Mesenchymal stem cell (in vitro differentiated cells and primary cell): ENCODE results near the gene SPP2.
A peak's percentile ranks its signal among the peaks of the same experiment; 100 is the strongest.

Source experiments
- DNase-seq: peaks from one replicate; pipeline ENCODE4 v3.0.0-alpha.2; 2013
- H2AFZ ChIP-seq: one replicate; pipeline ENCODE4 v1.6.1; 2013; ENCODE audit warnings: low read depth, mild to moderate bottlenecking, control low read depth, inconsistent platforms, low read length, moderate library complexity
- H2AK5ac ChIP-seq: 2 replicates; pipeline ENCODE4 v1.6.1; 2013; ENCODE audit warnings: low read length, moderate library complexity, mild to moderate bottlenecking, inconsistent platforms; ENCODE audit not compliant: severe bottlenecking
- H2BK120ac ChIP-seq: one replicate; pipeline ENCODE4 v1.6.1; 2013; ENCODE audit warnings: low read depth, mild to moderate bottlenecking, inconsistent platforms, low read length, moderate library complexity
- H2BK12ac ChIP-seq, 2 experiments: one replicate each; pipeline ENCODE4 v1.6.1; 2013; ENCODE audit warnings: inconsistent platforms in 2 of 2, low read length in 2 of 2, mild to moderate bottlenecking in 2 of 2, moderate library complexity in 2 of 2, control low read depth in 1 of 2
- H2BK15ac ChIP-seq: one replicate; pipeline ENCODE4 v1.6.1; 2013; ENCODE audit warnings: mild to moderate bottlenecking, low read depth, inconsistent platforms; ENCODE audit not compliant: poor library complexity, severe bottlenecking
- H2BK5ac ChIP-seq: 2 replicates; pipeline ENCODE4 v1.6.1; 2013; ENCODE audit warnings: low read depth, mild to moderate bottlenecking, low read length, control low read depth, inconsistent platforms; ENCODE audit not compliant: poor library complexity, severe bottlenecking
- H3K14ac ChIP-seq, 2 experiments: one replicate each; pipeline ENCODE4 v1.6.1; 2013; ENCODE audit warnings: inconsistent platforms in 2 of 2, low read length in 2 of 2, control low read depth in 1 of 2, mild to moderate bottlenecking in 1 of 2, moderate library complexity in 1 of 2
- H3K18ac ChIP-seq, 2 experiments: one replicate each; pipeline ENCODE4 v1.6.1; 2013; ENCODE audit warnings: inconsistent platforms in 2 of 2, low read length in 2 of 2, control low read depth in 1 of 2, low read depth in 1 of 2, mild to moderate bottlenecking in 1 of 2
- H3K23ac ChIP-seq, 2 experiments: one replicate each; pipeline ENCODE4 v1.6.1; 2013; ENCODE audit warnings: inconsistent platforms in 2 of 2, low read length in 2 of 2, mild to moderate bottlenecking in 2 of 2, moderate library complexity in 2 of 2, control low read depth in 1 of 2
- H3K27ac ChIP-seq: 2 replicates; pipeline ENCODE4 v1.5.1; 2013; ENCODE audit warnings: mild to moderate bottlenecking, moderate library complexity, low read length, control low read depth, inconsistent platforms; ENCODE audit not compliant: poor library complexity, severe bottlenecking
- H3K27me3 ChIP-seq, 2 experiments: 2 replicates each; pipeline versions ENCODE4 v1.6.1 to v1.7.0; 2013; ENCODE audit warnings: low read length in 2 of 2, mild to moderate bottlenecking in 2 of 2, moderate library complexity in 2 of 2, control low read depth in 1 of 2, inconsistent platforms in 1 of 2; ENCODE audit not compliant: control insufficient read depth in 1 of 2, insufficient read depth in 1 of 2
- H3K36me3 ChIP-seq, 2 experiments: 2 replicates each; pipeline versions ENCODE4 v1.6.1 to v1.7.0; 2013; ENCODE audit warnings: low read length in 2 of 2, control low read depth in 1 of 2, inconsistent platforms in 1 of 2, low read depth in 1 of 2, mild to moderate bottlenecking in 1 of 2; ENCODE audit not compliant: insufficient read depth in 2 of 2, control insufficient read depth in 1 of 2
- H3K4ac ChIP-seq, 2 experiments: one replicate each; pipeline ENCODE4 v1.6.1; 2013; ENCODE audit warnings: inconsistent platforms in 2 of 2, low read length in 2 of 2, mild to moderate bottlenecking in 2 of 2, moderate library complexity in 2 of 2, control low read depth in 1 of 2, low read depth in 1 of 2
- H3K4me1 ChIP-seq: 2 replicates; pipeline ENCODE4 v1.6.1; 2013; ENCODE audit warnings: low read depth, low read length, control low read depth; ENCODE audit not compliant: control insufficient read depth, insufficient read depth
- H3K4me2 ChIP-seq: 2 replicates; pipeline ENCODE4 v1.6.1; 2013; ENCODE audit warnings: low read length, mild to moderate bottlenecking, inconsistent platforms; ENCODE audit not compliant: poor library complexity, severe bottlenecking
- H3K4me3 ChIP-seq, 2 experiments: 2 replicates each; pipeline versions ENCODE4 v1.5.1 to v1.7.0; 2013; ENCODE audit warnings: low read length in 2 of 2, mild to moderate bottlenecking in 2 of 2, control low read depth in 1 of 2, low read depth in 1 of 2; ENCODE audit not compliant: insufficient read depth in 1 of 2
- H3K79me1 ChIP-seq: replicated peaks from 2 replicates; pipeline ENCODE4 v1.6.1; 2013; ENCODE audit warnings: mild to moderate bottlenecking, control low read depth, low read length, inconsistent platforms; ENCODE audit not compliant: poor library complexity, severe bottlenecking
- H3K9ac ChIP-seq: 2 replicates; pipeline ENCODE4 v1.7.0; 2013; ENCODE audit warnings: mild to moderate bottlenecking, low read length, moderate library complexity
- H3K9me3 ChIP-seq: 2 replicates; pipeline ENCODE4 v1.7.0; 2013; ENCODE audit warnings: mild to moderate bottlenecking, low read length; ENCODE audit not compliant: control insufficient read depth
- H4K8ac ChIP-seq: one replicate; pipeline ENCODE4 v1.6.1; 2013; ENCODE audit warnings: inconsistent platforms, mild to moderate bottlenecking, low read length, moderate library complexity
- H4K91ac ChIP-seq: one replicate; pipeline ENCODE4 v1.6.1; 2013; ENCODE audit warnings: mild to moderate bottlenecking, low read length, inconsistent platforms
- WGBS: methylation state at CpG from one replicate; pipeline ENCODE4 v1.1.7; 2013; ENCODE audit warnings: mixed read lengths; 5-methylcytosine and 5-hydroxymethylcytosine counted together

SPP2 gene

DNA sequence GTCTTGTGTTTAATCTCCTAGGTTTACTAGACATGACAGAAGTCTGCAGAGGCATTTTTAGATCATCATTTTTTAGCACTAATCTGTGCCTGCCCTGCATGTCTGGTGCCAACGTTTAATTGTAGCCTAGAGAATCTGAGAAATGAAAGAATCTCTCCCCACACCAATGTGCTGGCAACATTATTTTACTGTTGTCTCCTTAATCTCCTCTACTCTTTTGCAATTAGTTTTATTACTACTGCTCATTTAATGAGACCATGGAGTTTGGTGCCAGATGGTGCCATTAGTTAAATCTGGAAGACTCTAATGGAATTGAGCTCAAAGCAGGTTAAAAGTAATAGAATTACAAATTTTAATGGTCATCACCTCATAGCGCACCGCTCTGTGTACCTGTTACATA is 4.0 kb upstream of the SPP2 start:
- no peak overlapping the region for H3K27ac ChIP-seq
- H3K4me1 ChIP-seq, result no peaks in the 10 kb centered on the region
- DNase-seq, result no peak
- H3K79me1 ChIP-seq, result no peaks in the 10 kb centered on the region
- H3K4ac ChIP-seq, result no peak overlapping the region
- no peak overlapping the region for H3K9ac ChIP-seq
- H3K4me2 ChIP-seq, result no peak overlapping the region
- no peak overlapping the region for H2AFZ ChIP-seq
- no peaks in the 10 kb centered on the region for H3K36me3 ChIP-seq
- no peak overlapping the region for H2BK5ac ChIP-seq
- no peaks in the 10 kb centered on the region for H3K9me3 ChIP-seq
- H2AK5ac ChIP-seq, result no peak overlapping the region
- no peak overlapping the region for H3K23ac ChIP-seq
- no peak overlapping the region for H3K4me3 ChIP-seq
- no peak overlapping the region for H2BK120ac ChIP-seq
- no peak overlapping the region for H4K91ac ChIP-seq
- H3K18ac ChIP-seq, result no peak overlapping the region
- no peak overlapping the region for H4K8ac ChIP-seq
- no peak overlapping the region for H2BK12ac ChIP-seq
- WGBS, result 88% methylated on average over 3 of the region's 3 CpGs
- no peaks in the 10 kb centered on the region for H3K27me3 ChIP-seq
- no peak overlapping the region for H2BK15ac ChIP-seq
- no peak overlapping the region for H3K14ac ChIP-seq

DNA sequence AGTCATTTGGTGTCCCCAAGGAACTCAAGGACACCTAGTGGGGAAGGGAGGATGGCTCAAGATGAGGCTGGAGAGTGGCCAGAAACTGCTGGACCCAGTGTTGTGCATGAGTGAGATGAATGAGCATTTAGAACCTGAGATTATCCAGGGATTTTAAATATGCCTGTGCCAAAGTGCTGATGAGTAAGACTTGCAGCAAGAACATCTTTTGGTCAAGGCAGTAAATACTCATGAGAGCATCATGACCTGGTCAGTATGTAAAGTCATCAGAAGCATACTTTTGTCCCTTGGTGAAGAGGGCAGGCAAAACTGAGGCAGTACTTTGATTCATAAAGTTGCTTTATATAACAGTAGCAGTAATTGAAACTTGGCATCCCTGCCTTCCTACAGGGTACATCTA is 3.1 kb upstream of the SPP2 start:
- H3K14ac ChIP-seq, result no peak overlapping the region
- no peak overlapping the region for H4K91ac ChIP-seq
- H2BK120ac ChIP-seq, result no peak overlapping the region
- no peak overlapping the region for H2AFZ ChIP-seq
- no peak overlapping the region for H2BK12ac ChIP-seq
- H3K4me1 ChIP-seq, result peaks cover 1% of the 10 kb centered on the region
- no peak overlapping the region for H2BK15ac ChIP-seq
- no peak overlapping the region for H2BK5ac ChIP-seq
- H3K23ac ChIP-seq, result no peak overlapping the region
- no peaks in the 10 kb centered on the region for H3K9me3 ChIP-seq
- H3K4me3 ChIP-seq, result no peak overlapping the region
- H4K8ac ChIP-seq, result no peak overlapping the region
- no peak overlapping the region for H3K18ac ChIP-seq
- no peak overlapping the region for H3K4ac ChIP-seq
- no peaks in the 10 kb centered on the region for H3K79me1 ChIP-seq
- no peak for DNase-seq
- no peak overlapping the region for H3K9ac ChIP-seq
- H3K36me3 ChIP-seq, result no peaks in the 10 kb centered on the region
- H2AK5ac ChIP-seq, result no peak overlapping the region
- H3K4me2 ChIP-seq, result no peak overlapping the region
- no peaks in the 10 kb centered on the region for H3K27me3 ChIP-seq
- no peak overlapping the region for H3K27ac ChIP-seq

GRCh38 chr2:234048049-234048448 is 2.5 kb upstream of the SPP2 start:
- Histone ChIP-seq H2BK5ac (no peak overlapping the region), H3K4me1 (peaks cover 1% of the 10 kb centered on the region), H4K91ac (no peak overlapping the region), H3K4me2 (no peak overlapping the region), H3K27ac (no peak overlapping the region), H3K18ac (no peak overlapping the region), H4K8ac (no peak overlapping the region), H2BK15ac (no peak overlapping the region), H3K9ac (no peak overlapping the region), H3K4me3 (no peak overlapping the region), H3K36me3 (no peaks in the 10 kb centered on the region), H2AFZ (no peak overlapping the region), H2BK120ac (no peak overlapping the region), H3K23ac (no peak overlapping the region), H3K14ac (no peak overlapping the region), H3K79me1 (no peaks in the 10 kb centered on the region), H3K27me3 (no peaks in the 10 kb centered on the region), H3K9me3 (no peaks in the 10 kb centered on the region), H3K4ac (no peak overlapping the region), H2AK5ac (peak overlapping the region; percentile 43), H2BK12ac (no peak overlapping the region)
- WGBS, result 75% methylated on average over 3 of the region's 4 CpGs
- DNase-seq, result no peak

DNA sequence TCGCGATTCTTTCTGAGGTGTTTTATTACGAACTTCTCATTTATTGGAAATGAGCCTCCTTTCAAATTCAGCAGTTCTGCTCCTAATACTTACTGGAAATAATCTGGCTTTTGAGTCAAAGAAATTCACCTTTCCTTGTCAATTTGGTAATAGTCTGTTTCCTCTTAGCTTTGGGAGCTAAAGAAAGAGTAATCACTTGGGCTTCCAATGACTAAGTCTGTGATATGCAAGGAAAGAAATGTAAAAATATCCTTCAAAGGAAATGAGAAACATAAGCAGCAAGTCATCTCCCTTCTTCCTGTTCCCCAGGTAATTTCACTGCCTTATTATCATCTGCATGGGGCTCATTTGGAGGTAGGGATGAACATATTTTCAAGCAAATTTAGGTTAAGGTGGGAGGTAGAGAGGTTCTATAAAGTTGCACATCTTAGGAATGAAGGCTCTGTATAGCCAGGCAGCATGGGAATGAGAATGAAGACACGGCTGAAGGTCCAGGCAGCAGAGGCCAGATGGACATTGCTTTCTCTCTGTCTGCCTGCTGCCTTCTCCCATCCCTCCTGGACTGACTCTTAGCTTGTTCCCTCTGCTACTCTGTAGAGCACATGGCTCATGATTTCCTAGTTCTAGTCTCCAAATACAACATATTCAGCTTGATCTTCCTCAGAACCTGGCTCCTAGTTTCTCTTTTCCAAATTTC is 1.0 kb downstream of the SPP2 start:
- 95% methylated on average over 3 of the region's 4 CpGs for WGBS
- no peak overlapping the region for H2BK5ac ChIP-seq
- H3K23ac ChIP-seq, result no peak overlapping the region
- no peak overlapping the region for H3K4ac ChIP-seq
- H3K27ac ChIP-seq, result no peak overlapping the region
- no peak overlapping the region for H4K91ac ChIP-seq
- no peak overlapping the region for H2BK15ac ChIP-seq
- no peak overlapping the region for H3K18ac ChIP-seq
- no peak overlapping the region for H3K4me2 ChIP-seq
- no peak overlapping the region for H2AK5ac ChIP-seq
- H2BK120ac ChIP-seq, result no peak overlapping the region
- peaks cover 1% of the 10 kb centered on the region for H3K4me1 ChIP-seq
- H3K9me3 ChIP-seq, result no peaks in the 10 kb centered on the region
- no peaks in the 10 kb centered on the region for H3K79me1 ChIP-seq
- no peak for DNase-seq
- H3K4me3 ChIP-seq, result no peak overlapping the region
- no peak overlapping the region for H2BK12ac ChIP-seq
- no peaks in the 10 kb centered on the region for H3K36me3 ChIP-seq
- no peak overlapping the region for H4K8ac ChIP-seq
- H2AFZ ChIP-seq, result no peak overlapping the region
- H3K14ac ChIP-seq, result no peak overlapping the region
- peak overlapping the region; percentile 11 for H3K9ac ChIP-seq
- H3K27me3 ChIP-seq, result no peaks in the 10 kb centered on the region
